Liver (tissue), 2 donors: ENCODE measurements around the gene LAMA1.
"Not testable (repeated sequence)": the region's sequence is repeated elsewhere in the genome, so short reads cannot be mapped to it uniquely, and the experiment has no call there.

Source experiments
- FOXA1 ChIP-seq: IDR thresholded peaks from 2 replicates; pipeline ENCODE4 v1.6.1; 2016; ENCODE audit warnings: antibody characterized with exemption
- SP1 ChIP-seq: IDR thresholded peaks from 2 replicates; pipeline ENCODE4 v1.6.1; 2018; ENCODE audit warnings: antibody characterized with exemption, mild to moderate bottlenecking
- TF ChIP-seq, protein P1 (sequence below): IDR thresholded peaks from 2 replicates; pipeline ENCODE4 v1.6.1; 2016; ENCODE audit warnings: antibody characterized with exemption
- donor health status: healthy.

DNA sequence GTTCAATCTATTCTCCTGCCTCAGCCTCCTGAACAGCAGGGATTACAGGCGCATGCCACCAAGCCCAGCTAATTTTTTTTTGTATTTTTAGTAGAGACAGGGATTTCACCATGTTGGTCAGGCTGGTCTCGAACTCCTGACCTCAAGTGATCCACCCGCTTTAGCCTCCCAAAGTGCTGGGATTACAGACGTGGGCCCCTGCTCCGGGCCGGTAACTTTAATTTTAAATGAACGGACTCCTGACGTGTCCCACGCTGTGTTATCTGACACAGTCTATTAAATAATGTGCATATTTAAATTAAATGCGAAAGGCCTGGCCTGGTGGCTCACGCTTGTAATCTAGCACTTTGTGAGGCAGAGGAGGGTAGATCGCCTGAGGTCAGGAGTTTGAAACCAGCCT is 27.3 kb upstream of the LAMA1 start:
- not testable (repeated sequence) for TF ChIP-seq SP1, FOXA1
- TF ChIP-seq, protein P1, sequence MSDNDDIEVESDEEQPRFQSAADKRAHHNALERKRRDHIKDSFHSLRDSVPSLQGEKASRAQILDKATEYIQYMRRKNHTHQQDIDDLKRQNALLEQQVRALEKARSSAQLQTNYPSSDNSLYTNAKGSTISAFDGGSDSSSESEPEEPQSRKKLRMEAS = not testable (repeated sequence)
